Endothelial cell of umbilical vein (primary cell): ENCODE data around the gene CCDC188.

Experiments used
- CTCF ChIP-seq, 2 donors: IDR thresholded peaks; 1 replicate in 1 of 2; 2 replicates in 1 of 2; pipeline ENCODE4 v1.5.1; 2011; ENCODE audit warnings: low read length in 2 of 2, mild to moderate bottlenecking in 2 of 2, moderate library complexity in 2 of 2, control low read depth in 1 of 2, inconsistent platforms in 1 of 2, low read depth in 1 of 2; ENCODE audit not compliant: insufficient read depth in 1 of 2; ENCODE audit errors: extremely low read depth in 1 of 2
- EZH2 ChIP-seq: IDR thresholded peaks from 2 replicates; pipeline ENCODE4 v1.6.1; 2012; ENCODE audit warnings: borderline replicate concordance, low read depth, mild to moderate bottlenecking, moderate library complexity, low read length, inconsistent platforms; ENCODE audit not compliant: severe bottlenecking
- JUN ChIP-seq: IDR thresholded peaks from 2 replicates; pipeline ENCODE4 v1.6.1; 2011; ENCODE audit warnings: borderline replicate concordance, low read depth; ENCODE audit not compliant: insufficient read length, insufficient read depth
- POLR2A ChIP-seq: IDR thresholded peaks from 2 replicates; pipeline ENCODE4 v1.6.1; 2012; ENCODE audit warnings: low read depth, mild to moderate bottlenecking, control low read depth, low read length

DNA sequence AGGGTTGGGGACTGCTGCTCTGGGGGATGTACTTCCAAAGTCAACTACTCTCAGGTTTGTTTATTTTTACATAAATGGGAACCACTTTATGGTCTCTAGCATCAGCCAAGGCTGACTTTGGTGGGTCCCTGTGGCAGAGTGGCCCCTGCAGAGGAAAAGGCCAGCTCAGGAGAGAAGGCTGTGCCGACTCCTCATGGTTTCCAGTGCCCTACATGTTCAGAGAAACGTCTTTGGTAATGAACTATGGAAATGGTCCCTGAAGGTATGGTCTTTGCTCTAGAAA, 22.3 kb downstream of the CCDC188 start:
- TF ChIP-seq CTCF (IDR thresholded peaks at IDR 0.05; ENCODE audit: extremely low read depth in 1 of 2, insufficient read depth in 1 of 2, low read depth in 1 of 2, low read length in 2 of 2) (no peak), JUN (no peak), EZH2 (no peak), POLR2A (no peak)
